ENCODE results near the gene MAP2K5. TPM values are rescaled to one million over a fixed set of nuclear protein-coding genes. Genes with fewer than 3 reads are reported as not detected.

MAP2K5 gene
- total and polyA plus RNA-seq, 2 experiments from 2014 or later = 12.4 to 13.7 TPM

- H3K79me2 ChIP-seq = peaks cover 8% of the 10 kb centered on the region
- TF ChIP-seq CTCF (IDR thresholded peaks at IDR 0.05; ENCODE audit: poor library complexity) (no peak), EZH2phosphoT487 (IDR thresholded peaks at IDR 0.05; ENCODE audit: low read depth, severe bottlenecking, unreplicated experiment) (no peak), EZH2 (IDR thresholded peaks at IDR 0.05; ENCODE audit: borderline replicate concordance) (no peak)
- no peak overlapping the region for H3K4me3 ChIP-seq
- no peaks in the 10 kb centered on the region for H3K36me3 ChIP-seq (replicated peaks; ENCODE audit: insufficient read depth, low read depth)
- no peak overlapping the region for H3K27ac ChIP-seq
- H4K20me1 ChIP-seq (ENCODE audit: insufficient read depth, poor library complexity, severe bottlenecking) = no peaks in the 10 kb centered on the region
- no peaks in the 10 kb centered on the region for H3K9me2 ChIP-seq (replicated peaks; ENCODE audit: insufficient read depth)
- H3K9me3 ChIP-seq (ENCODE audit: low read depth) = no peaks in the 10 kb centered on the region
- H2AFZ ChIP-seq = no peak overlapping the region
- no peak for DNase-seq (ENCODE audit: low spot score)
- no peak overlapping the region for H3K4me2 ChIP-seq
- no peaks in the 10 kb centered on the region for H3K27me3 ChIP-seq
- H3K4me1 ChIP-seq (ENCODE audit: insufficient read depth) = peaks cover 1% of the 10 kb centered on the region
- 97% methylated on average over 4 of the region's 4 CpGs for WGBS (ENCODE audit: low lambda C conversion rate, missing lambda C conversion rate)
Measured at GRCh38 chr15:67554580-67554979, 12.1 kb downstream of the MAP2K5 start.

- H3K27ac ChIP-seq = no peak overlapping the region
- no peak overlapping the region for H2AFZ ChIP-seq
- no peak overlapping the region for H3K4me2 ChIP-seq
- H3K27me3 ChIP-seq = no peaks in the 10 kb centered on the region
- H3K4me3 ChIP-seq = no peak overlapping the region
- no peaks in the 10 kb centered on the region for H3K4me1 ChIP-seq (ENCODE audit: insufficient read depth)
- no peak for DNase-seq (ENCODE audit: low spot score)
- no peaks in the 10 kb centered on the region for H3K36me3 ChIP-seq (replicated peaks; ENCODE audit: insufficient read depth, low read depth)
- H3K79me2 ChIP-seq = peaks cover 4% of the 10 kb centered on the region
- 62% methylated on average over 3 of the region's 3 CpGs for WGBS (ENCODE audit: low lambda C conversion rate, missing lambda C conversion rate)
- TF ChIP-seq EZH2 (IDR thresholded peaks at IDR 0.05; ENCODE audit: borderline replicate concordance) = no peak
- TF ChIP-seq EZH2phosphoT487 (IDR thresholded peaks at IDR 0.05; ENCODE audit: low read depth, severe bottlenecking, unreplicated experiment) = no peak
- no peak for TF ChIP-seq CTCF (IDR thresholded peaks at IDR 0.05; ENCODE audit: poor library complexity)
- H3K9me2 ChIP-seq (replicated peaks; ENCODE audit: insufficient read depth) = no peaks in the 10 kb centered on the region
- no peaks in the 10 kb centered on the region for H3K9me3 ChIP-seq (ENCODE audit: low read depth)
- H4K20me1 ChIP-seq (ENCODE audit: insufficient read depth, poor library complexity, severe bottlenecking) = peaks cover 3% of the 10 kb centered on the region
Measured at GRCh38 chr15:67556976-67557570, 14.6 kb downstream of the MAP2K5 start.

- H3K4me2 ChIP-seq = no peak overlapping the region
- H3K27me3 ChIP-seq = no peaks in the 10 kb centered on the region
- H4K20me1 ChIP-seq (ENCODE audit: insufficient read depth, poor library complexity, severe bottlenecking) = peaks cover 3% of the 10 kb centered on the region
- no peaks in the 10 kb centered on the region for H3K36me3 ChIP-seq (replicated peaks; ENCODE audit: insufficient read depth, low read depth)
- no peak for TF ChIP-seq CTCF (IDR thresholded peaks at IDR 0.05; ENCODE audit: poor library complexity)
- no peak overlapping the region for H3K27ac ChIP-seq
- H3K4me3 ChIP-seq = no peak overlapping the region
- H3K79me2 ChIP-seq = no peaks in the 10 kb centered on the region
- no peaks in the 10 kb centered on the region for H3K9me3 ChIP-seq (ENCODE audit: low read depth)
- no peak for DNase-seq (ENCODE audit: low spot score)
- no peak overlapping the region for H2AFZ ChIP-seq
- 85% methylated on average over 4 of the region's 4 CpGs for WGBS (ENCODE audit: low lambda C conversion rate, missing lambda C conversion rate)
- no peaks in the 10 kb centered on the region for H3K9me2 ChIP-seq (replicated peaks; ENCODE audit: insufficient read depth)
- no peaks in the 10 kb centered on the region for H3K4me1 ChIP-seq (ENCODE audit: insufficient read depth)
Measured at GRCh38 chr15:67558502-67558901, 16.0 kb downstream of the MAP2K5 start.

- Histone ChIP-seq H3K9me2 (replicated peaks; ENCODE audit: insufficient read depth) (no peaks in the 10 kb centered on the region), H2AFZ (no peak overlapping the region), H3K36me3 (replicated peaks; ENCODE audit: insufficient read depth, low read depth) (no peaks in the 10 kb centered on the region), H3K9me3 (ENCODE audit: low read depth) (no peaks in the 10 kb centered on the region), H3K4me1 (ENCODE audit: insufficient read depth) (no peaks in the 10 kb centered on the region), H3K27me3 (no peaks in the 10 kb centered on the region), H3K79me2 (no peaks in the 10 kb centered on the region), H3K4me3 (no peak overlapping the region), H3K27ac (no peak overlapping the region), H4K20me1 (ENCODE audit: insufficient read depth, poor library complexity, severe bottlenecking) (peaks cover 3% of the 10 kb centered on the region), H3K4me2 (no peak overlapping the region)
- WGBS (ENCODE audit: low lambda C conversion rate, missing lambda C conversion rate) = 76% methylated on average over 1 of the region's 1 CpG
- TF ChIP-seq CTCF (IDR thresholded peaks at IDR 0.05; ENCODE audit: poor library complexity) (no peak), EZH2phosphoT487 (IDR thresholded peaks at IDR 0.05; ENCODE audit: low read depth, severe bottlenecking, unreplicated experiment) (no peak), EZH2 (IDR thresholded peaks at IDR 0.05; ENCODE audit: borderline replicate concordance) (no peak)
- DNase-seq (ENCODE audit: low spot score) = no peak
Measured at GRCh38 chr15:67559158-67559557, 16.7 kb downstream of the MAP2K5 start.
